Measurements from ENCODE around the gene BARX2.

The BARX2 gene

DNA sequence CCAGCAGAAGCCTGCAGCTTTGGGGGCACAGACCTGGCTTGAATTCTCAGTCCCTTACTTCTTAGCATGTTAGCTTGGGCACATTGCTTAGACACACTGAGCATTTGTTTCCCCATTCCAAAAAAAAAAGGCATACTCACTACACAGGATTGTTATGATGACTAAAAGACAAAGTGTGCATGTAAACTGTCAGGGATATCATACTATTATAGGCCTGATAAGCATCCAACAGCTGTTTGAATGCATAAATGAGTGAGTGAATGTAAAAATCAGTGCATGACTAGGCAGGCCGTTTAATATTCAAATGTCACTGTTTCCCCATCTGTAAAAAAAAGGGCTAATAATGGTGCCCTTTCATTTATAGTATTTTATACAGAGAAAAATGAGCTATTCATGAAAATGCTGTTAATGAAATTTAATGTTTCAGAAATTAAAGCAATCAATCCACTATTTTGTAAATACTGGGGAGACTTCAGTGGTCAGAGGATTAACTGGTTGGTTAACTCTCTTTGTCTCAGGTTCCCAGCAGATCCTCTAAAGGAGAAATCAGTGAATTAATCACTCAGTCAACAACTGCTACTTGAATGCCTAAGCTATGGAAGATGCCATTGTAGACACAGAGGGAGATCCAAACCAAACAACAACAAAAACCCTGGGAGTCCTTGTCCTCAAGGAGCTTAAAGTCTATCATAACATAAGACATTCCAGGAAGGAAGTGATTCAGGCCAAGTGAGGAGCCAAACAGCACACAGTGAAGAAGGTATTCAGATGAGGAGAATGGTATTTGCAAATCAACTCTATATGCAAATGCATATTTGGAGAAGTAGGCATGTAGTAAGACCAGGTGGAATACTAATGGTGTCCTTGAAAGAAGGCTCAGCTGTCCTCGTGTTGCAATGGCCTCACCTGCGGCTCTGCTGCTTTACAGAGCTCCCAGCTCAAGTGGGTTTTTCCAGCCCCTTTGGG, 26.8 kb downstream of the BARX2 start:
- DNase-seq (ENCODE audit: low spot score) = no peak

GRCh38 chr11:129404731-129405130, 29.1 kb downstream of the BARX2 start:
- DNase-seq (ENCODE audit: low spot score) = no peak

DNA sequence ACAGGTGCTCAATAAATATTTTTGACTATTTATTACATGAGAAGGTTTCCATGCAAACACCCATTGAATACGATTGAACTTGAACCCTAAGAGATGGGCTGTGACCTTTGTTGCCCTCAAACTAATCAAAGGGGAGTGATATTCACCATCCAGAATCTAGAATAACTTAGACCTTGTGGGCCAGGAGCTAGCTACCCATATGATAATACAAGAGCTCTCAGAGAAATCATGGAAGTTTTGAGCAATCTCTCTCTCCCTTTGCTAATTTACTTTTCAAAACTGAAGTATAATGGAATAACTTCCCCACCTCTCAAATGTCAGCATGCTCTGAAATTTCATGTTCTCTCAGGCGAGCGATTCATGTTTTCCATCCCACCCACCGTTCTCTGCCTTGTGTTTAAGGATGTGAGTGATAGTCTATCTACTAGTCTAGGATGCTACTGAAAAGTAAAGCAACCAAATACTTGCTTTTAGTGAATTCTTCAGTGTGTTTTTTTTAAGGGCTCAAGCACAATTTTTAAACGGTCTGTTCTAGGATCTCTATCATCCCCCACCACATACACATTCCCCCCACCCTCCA, 33.3 kb downstream of the BARX2 start:
- no peak for DNase-seq (ENCODE audit: low spot score)

GRCh38 chr11:129410395-129410960, 34.8 kb downstream of the BARX2 start:
- no peak for DNase-seq (ENCODE audit: low spot score)

GRCh38 chr11:129412494-129412893, 36.8 kb downstream of the BARX2 start:
- no peak for DNase-seq (ENCODE audit: low spot score)

- no peak for DNase-seq (ENCODE audit: low spot score)
These were observed 38.7 kb downstream of the BARX2 start for GRCh38 chr11:129414144-129414872.

- no peak for DNase-seq (ENCODE audit: low spot score)
These were observed 40.6 kb downstream of the BARX2 start for GRCh38 chr11:129416080-129416820.

GRCh38 chr11:129417458-129417857, 41.8 kb downstream of the BARX2 start:
- DNase-seq (ENCODE audit: low spot score) = no peak

- no peak for DNase-seq (ENCODE audit: low spot score)
These were observed 42.4 kb downstream of the BARX2 start for GRCh38 chr11:129418039-129418438.

GRCh38 chr11:129419386-129419785, 43.7 kb downstream of the BARX2 start:
- DNase-seq (ENCODE audit: low spot score) = no peak

GRCh38 chr11:129423426-129423825, 47.8 kb downstream of the BARX2 start:
- DNase-seq (ENCODE audit: low spot score) = no peak

GRCh38 chr11:129425214-129425613, 49.6 kb downstream of the BARX2 start:
- DNase-seq (ENCODE audit: low spot score) = no peak

DNA sequence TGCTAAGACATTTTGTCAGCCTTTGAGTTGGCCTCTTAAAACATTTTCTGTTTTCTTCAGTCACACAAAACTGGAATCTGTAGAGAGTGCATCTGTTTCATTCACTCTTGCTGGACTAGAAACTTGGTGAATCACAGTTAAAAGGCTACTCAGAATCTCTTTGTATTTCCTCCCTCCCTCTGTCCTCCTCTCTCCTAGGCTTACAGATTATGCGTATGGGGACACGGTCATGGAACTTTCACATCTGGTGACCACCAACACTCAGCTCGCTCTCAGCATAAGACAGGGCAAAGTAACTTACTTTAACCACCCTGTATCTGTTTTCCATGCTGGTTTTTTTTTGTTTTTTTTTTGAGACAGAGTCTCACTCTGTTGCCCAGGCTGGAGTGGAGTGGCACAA, 50.4 kb downstream of the BARX2 start:
- DNase-seq (ENCODE audit: low spot score) = no peak

DNA sequence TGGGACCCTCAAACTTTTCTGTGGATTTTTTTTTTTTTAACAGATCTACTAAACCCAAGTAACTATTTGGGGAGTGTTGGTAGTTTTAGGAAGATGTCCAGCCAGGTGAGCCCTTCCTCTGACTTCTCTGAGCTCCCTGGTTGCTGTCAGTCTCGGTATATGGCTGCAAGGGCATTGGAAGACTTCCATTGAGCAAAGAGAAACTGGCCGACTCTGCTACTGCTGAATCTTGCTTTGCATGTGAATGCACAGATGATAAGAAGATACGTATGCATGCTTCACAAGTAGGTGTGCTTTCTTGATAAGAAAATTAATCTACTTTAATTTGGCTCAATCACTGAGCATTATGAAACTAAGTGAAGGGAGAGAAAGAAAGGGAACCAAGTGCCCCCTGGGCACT, 51.1 kb downstream of the BARX2 start:
- no peak for DNase-seq (ENCODE audit: low spot score)

DNA sequence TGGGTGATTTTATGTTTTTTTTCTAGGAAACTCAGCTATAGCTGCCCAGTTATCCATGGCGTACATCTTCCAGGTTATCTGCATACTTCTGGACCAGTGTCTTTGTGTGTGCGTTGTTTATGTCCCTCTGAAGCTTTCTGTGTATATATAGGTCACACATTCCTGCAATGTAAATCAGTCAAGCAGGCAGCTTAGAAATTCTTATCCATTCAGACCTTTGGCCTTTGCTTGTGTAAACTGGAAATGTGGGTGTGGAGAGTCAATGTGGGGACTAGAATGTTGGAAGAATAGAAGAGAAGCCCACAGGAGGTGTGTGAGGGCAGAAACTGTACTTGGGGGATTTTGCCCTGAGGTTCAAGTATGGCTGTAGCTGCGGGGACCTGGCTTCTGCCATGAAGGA, 51.7 kb downstream of the BARX2 start:
- DNase-seq (ENCODE audit: low spot score) = no peak

DNA sequence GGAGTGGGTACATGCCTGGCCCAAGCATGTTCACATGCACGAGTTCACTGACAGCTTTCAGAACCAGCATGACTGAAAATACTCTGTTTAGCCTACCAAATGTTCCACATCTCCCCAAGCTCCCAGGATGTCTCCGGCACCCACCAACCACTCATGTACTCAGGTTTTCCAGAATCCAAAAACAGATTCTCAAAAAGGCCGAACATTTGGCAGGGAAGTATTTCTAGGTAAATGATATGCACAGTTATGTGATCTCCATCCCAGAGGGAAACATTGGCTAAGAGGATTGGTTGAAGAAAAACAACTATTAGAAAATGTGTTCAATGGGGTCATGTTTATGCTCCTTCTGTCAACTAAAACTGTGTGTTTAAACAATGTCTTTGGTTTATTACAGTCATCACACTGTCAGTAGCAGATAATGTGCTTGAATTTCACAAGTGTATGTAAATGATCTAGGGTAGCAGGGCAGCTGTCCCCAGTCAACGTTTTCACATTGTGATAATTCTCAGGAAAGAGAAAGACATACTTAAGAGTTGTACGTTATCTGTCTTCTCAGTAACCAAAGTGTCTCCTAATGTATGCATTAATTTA, 52.3 kb downstream of the BARX2 start:
- DNase-seq (ENCODE audit: low spot score) = no peak

DNA sequence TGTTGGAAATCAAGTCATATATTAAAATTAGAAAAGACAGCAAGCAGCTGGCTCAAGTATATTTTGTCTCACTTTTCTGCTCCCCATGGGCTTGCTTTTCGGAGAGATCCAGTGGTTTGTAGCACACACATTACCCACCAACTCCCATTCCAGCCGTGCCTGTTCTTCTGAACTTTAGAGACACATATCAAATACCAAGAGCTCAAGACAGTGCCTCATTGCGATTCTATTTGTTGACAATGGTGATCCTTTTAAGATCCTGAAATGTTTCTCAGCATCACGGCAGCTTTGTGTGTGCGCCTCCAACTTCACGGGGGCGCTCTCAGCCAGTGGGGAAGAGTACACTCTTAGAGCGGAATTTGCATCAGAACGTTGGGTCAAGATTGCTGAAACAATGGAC, 52.9 kb downstream of the BARX2 start:
- no peak for DNase-seq (ENCODE audit: low spot score)

- no peak for DNase-seq (ENCODE audit: low spot score)
These were observed 59.2 kb downstream of the BARX2 start for GRCh38 chr11:129434641-129435498.

DNA sequence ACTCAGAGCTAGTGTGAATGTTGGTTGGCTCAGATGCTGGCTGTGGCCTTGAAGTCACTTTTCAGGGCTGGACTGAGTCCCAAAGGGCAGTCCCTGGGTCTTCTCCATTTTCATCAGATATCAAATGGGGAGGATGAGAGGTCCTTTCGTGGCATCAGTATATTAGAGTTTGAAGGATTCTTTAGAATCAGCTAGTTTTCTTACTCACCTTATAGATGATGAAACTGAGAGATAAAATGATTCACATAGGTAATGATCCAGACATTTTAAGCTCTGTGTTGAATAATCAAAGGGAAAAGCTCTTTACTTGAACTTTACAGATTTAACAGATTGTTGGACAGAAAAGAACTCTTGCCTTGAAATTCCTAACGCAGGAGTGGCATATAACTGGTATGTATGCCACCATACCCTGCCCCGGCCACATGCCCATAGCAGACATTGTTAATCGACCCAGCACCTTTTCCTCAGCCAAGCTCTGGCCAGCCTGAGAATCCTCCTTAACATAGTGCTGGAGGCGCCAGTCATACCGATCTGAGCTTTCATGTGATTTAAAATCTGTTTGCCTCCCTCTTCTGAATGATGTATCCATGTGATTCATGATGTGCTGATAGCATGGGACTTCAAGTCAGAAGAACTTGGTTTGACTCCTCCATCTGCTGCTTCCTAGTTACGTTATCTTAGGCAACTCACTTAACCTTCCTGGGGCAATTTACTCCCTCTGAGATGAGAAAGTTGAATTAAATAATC, 60.0 kb downstream of the BARX2 start:
- no peak for DNase-seq (ENCODE audit: low spot score)

- DNase-seq (ENCODE audit: low spot score) = no peak
These were observed 60.9 kb downstream of the BARX2 start for GRCh38 chr11:129436573-129436972.

Measured in GM03348 (cell line).